GM19452 (cell line): ENCODE data around the gene UHMK1.

Experiments used
- ATAC-seq: cut with Tn5 transposase; IDR thresholded peaks from one replicate; pipeline ENCODE4 v1.9.1; 2021; ENCODE audit not compliant: unreplicated experiment

UHMK1 gene

DNA sequence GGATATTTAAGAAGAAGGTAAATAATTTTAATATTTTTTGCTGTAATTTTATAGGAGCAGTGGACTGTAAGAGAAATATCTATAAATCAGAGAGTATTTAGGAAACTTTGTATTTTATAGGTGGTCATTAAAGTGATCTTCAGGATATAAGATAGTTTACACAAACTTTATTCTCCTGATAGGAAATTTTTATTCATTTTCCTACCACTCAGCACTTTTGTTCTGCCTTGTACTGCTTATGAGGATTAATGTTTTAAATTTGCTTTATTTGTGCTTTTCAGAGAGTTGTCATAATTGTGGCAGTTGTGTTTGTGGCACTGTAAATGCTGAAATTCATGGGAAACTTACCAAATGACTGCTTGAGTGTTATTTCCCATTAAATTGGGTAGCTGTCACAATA, 29.7 kb downstream of the UHMK1 start:
- ATAC-seq: no peak

DNA sequence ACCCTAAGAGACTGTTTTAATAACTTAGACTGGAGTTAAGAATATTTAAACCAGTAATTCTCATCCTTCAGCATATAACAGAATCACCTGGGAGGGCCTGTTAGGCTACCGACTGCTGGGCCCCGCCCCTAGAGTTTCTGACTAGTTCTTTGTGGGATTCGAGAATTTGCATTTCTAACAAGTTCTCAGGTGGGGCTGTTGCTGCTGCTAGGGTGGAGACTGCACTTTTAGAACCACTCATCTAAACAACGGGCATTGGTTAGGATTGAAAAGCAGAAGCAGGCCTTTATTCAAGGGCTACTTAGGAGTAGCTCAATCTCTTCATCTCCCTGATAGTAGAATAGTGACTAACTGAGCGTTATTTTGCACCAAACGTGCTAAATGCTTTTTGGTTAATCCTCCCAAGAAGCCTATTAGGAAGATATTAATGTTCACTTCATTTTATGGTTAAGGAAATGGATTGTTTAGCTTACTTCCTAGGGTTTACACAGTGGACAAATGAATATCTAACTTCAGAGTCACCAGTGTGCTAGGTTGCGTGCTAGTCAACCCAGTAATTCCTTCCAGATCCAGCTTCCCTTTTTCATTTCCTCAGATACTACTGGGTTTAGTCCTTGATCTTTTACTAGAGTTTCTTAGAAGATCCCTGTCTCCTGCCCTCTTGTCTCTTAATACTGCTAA, 32.8 kb downstream of the UHMK1 start:
- ATAC-seq: peak; percentile 88

DNA sequence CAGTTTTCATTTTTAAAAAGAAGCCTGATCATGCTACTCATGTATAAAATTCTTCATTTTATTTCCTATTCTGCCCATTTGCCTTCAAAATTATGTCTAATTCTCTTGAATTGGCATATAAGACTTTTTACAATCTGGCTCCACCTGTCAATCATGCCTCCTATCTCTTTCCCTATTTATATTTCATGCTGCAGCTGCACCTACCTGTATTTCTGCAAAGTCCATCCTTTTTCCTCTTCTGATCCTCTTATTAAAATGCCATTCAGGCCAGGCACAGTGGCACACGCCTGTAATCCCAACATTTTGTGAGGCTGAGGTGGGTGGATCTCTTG, 33.3 kb downstream of the UHMK1 start:
- no peak for ATAC-seq

DNA sequence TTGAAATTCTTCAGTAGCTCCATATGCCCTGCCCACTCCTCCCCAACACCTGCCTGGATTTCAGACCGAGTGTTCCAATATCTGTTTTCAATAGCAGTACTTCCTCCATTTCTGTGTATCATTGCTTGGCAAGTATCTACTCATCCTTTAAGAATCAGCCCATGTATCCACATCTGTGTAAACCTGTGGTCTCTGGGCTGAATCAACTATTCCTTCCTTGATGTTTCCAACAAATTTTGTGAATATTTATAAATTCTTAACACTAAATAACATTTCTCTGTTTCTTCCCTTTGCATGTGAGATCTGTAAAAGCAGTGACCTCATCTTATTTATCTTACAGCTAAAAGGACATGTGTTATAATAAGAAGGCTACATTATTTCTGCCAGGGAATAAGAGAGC, 37.9 kb downstream of the UHMK1 start:
- no peak for ATAC-seq

DNA sequence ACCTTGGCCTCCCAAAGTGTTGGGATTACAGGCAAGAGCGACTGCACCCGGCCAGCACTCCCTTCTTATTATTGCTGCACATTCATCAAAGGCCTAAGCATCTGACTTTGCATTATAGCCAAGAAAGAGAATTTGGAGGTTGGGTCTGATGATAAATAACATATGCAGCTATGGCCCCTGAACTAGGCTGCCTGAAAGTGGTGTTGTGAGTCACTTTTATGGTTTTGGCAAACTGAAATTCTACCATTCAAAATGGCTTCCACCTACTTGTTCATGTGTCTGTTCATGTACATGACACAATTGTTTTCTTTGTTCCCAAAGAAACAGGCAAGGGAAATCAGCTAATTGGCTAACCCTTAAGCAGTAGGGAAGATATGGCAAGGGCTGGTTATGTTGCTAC, 38.9 kb downstream of the UHMK1 start:
- no peak for ATAC-seq

DNA sequence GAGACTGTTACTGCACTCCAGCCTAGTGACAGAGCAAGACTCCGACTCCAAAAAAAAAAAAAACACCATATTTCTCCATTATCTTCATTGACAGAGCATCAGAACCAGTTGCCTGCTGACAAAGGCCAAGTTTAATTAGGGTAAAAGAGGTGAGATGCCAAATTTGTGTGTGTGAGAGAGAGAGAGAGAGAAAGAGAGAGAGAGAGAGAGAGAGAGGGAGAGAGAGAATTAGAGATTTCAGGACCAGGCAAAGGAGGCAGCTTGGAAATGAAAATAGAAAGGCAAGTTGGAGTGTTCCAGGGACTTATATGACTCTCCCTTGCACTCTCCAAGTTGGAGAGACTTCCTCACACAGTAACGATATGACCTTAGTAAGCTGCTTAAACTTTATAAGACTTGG, 39.6 kb downstream of the UHMK1 start:
- no peak for ATAC-seq

DNA sequence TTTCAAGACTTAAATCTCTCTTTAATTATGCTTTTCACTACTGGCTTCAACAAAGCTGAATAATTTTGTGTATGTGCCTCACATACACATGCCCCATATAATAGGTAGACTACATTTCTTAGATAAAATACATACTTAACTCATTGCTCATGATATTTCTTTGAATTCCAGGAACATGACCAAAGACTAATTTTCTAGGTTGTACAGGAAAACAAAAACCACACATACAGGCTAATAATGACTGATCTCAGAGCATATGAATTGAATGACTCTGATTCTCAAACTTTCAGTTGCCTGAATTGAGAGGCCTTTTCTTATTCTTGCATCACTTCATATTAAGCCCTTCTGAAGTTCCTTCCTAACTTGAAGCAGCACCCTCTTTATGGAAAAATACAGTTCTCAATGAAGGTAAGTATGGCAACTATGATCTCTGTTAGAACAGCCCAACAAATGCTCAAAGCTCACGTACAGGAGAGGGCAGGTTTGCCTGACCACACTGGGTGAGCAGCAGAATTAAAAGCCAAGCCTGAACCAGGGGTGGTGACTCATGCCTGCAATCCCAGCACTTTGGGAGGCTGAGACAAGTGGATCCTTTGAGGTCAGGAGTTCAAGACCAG, 41.3 kb downstream of the UHMK1 start:
- ATAC-seq: no peak

DNA sequence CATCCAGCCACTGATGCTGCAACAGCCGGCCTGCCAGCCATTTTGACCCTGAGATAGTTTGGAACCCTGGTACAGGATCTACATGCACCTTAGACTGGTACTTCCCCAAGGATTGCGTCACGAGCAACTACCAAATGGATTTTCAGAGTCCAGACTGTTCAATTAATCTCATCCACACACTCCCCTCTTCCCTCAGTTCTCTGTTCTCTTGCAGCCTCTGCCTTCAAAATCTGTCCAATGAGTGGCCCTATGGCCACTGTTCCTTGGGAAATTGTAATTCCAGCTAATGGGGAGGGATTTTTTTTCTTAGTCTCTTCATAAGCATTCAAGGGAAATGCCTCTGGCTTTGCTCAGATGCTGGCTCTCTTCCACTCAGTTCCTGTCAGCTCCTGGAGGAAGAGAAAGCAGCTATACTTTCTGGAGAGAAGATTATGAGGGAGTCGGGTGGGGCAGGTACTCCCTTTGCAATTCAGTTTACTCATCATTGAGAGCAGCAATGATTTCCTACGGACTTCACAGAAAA, 44.1 kb downstream of the UHMK1 start:
- no peak for ATAC-seq

DNA sequence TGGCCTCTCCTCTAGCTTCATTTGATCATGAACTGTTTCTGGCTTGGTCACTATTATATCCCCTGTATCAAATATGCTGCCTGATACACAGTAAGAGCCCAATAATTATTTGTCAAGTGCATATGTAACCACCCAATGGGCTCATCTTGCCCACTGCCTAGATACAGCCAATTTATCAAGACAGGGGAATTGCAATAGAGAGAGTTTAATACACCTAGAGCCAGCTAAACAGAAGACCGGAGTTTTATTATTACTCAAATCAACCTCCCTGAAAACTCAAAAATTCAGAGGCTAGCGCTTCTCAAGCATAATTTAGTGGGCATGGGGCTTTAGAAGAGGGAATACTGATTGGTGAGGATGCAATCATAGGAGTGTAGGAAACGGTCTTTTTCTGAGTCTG, 45.6 kb downstream of the UHMK1 start:
- ATAC-seq: no peak

DNA sequence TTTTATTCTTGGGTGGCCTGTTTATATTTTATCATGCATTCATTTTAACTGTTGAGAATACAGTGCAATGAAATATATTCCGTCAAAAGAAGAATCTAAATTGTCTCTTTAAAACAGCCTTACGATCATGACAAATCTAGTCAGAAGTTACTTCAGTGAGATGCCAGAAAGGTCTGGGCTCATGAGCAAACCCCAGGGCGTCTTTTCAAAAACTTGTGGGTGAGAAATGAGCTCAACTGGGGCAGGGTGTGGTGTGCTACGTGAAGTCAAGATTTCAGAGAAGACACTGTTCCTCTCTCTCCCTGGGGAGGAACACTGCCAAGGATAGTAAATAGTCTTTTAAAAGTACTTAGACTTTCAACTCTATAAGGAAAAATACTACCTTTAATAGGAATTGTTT, 50.6 kb downstream of the UHMK1 start:
- no peak for ATAC-seq

DNA sequence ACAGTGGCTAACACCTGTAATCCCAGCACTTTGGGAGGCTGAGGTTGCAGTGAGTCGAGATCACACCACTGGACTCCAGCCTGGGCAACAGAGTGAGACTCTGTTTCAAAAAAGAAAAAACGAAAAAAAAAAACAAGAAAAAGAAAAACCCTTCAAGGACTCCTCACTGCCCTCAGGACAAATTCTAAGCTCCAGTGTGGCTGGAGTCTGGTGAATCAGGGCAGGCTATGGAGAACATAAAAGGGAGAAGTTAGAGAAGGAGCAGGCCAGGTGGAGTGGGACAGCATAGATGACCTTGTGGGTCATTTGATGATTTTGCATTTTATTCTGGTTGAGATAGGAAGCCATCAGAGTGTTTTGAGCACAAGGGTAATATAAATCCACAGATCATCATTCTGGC, 51.4 kb downstream of the UHMK1 start:
- no peak for ATAC-seq

DNA sequence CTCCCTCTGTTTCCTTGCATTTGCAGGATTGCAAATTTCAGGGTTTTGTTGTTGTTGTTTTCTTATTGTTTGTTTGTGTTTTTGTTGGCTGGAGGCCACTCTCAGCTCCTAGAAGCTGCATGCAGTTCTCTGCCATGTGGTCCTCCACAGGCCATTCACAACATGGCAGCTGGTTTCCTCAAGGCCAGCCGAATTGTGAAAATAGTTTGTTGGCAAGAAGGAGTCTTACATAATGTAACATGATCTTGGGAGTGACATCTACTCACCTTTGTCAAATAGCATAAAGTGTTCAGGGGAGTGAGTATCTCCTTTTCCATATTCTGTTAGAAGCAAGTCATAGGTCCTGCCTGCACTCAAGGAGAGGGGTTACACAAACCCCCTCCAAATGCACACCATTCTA, 53.3 kb downstream of the UHMK1 start:
- no peak for ATAC-seq

DNA sequence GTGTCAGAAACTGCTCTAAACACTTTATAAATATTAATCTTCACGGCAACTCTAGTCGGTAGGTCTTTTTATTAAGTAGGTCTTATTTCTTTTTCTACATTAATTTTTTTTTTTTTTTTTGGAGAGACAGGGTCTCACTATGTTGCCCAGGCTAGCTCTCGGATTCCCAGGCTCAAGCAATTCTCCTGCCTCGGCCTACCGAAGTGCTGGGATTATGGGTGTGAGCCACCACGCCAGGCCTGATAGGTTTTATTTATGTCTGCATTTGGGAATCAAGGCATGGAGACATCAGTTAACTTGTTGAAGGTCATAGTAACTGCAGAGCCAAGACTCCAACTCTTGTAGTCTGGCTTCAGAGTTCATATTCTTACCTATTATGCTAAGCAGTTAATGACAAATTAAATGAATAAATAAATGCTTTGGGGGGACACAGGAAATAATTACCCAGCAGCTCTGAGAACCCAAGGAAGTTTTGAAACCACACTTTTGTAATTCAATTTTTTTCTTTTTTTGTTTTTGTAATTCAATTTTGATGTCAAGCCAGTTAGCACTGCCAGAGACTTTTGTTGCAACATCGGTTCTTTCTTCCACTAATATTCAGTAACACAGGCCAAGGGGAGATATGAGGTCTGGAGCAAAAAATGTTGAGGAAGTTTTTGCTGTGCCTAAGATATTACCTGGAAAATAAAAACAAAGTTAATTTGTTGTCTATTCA, 54.5 kb downstream of the UHMK1 start:
- ATAC-seq: no peak

DNA sequence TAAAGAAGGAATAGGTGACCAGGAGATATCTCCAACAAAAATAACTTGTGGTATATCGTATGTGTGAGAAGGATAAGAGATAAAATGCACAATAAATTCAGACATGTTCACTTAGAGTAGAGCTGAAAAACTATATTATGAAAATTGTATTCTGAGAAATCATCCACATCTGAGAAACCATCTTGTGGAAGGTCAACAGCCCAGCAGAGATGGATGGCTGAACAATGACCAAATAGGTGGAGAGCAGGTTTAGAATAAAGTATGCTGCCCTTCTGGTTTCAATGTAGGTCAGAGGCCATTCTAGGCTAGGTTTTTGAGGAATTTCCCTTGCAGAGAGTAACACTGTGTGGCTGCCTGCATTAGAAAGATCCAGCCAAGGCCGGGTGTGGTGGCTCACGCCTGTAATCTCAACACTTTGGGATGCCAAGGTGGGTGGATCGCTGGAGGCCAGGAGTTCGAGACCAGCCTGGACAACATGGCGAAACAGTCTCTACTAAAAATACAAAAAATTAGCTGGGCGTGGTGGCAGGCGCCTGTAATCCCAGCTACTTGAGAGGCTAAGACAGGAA, 55.1 kb downstream of the UHMK1 start:
- ATAC-seq: no peak

DNA sequence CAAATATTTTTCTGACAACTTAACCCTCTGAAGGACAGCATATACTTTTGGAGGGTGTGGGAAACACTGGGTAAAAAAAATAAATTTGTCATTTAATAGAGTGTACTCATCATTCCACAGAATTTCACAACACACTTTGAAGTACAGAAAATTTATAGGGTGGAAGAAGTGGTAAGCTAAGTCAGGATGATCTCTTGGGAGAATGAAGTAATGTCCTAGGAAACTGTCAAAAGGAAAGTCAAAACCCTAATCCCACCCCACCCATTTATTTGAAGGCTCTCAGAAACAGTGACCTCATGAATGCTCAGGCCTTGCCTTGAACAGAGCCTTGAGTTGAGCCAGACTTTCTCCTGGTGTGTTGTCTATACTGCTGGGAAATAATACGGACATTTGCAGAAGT, 56.6 kb downstream of the UHMK1 start:
- ATAC-seq: no peak

DNA sequence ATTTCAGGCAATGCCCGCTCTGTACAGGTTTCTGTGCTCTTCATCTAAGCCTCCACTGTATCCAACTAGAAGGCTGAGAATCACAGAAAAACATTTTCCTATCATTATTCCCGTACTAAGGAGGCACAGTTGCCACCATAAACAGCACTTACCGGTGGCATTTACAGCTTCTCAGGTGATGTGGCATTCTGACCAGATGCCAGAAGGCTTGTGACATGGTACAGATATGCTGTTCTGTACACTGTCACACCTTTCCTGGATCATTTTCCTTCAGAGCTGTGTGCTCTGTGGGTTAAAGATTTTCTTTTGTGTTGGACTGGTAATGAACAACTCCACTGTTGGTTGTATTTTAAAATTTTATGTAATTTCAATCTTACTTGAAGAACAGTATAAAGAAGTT, 59.9 kb downstream of the UHMK1 start:
- no peak for ATAC-seq

DNA sequence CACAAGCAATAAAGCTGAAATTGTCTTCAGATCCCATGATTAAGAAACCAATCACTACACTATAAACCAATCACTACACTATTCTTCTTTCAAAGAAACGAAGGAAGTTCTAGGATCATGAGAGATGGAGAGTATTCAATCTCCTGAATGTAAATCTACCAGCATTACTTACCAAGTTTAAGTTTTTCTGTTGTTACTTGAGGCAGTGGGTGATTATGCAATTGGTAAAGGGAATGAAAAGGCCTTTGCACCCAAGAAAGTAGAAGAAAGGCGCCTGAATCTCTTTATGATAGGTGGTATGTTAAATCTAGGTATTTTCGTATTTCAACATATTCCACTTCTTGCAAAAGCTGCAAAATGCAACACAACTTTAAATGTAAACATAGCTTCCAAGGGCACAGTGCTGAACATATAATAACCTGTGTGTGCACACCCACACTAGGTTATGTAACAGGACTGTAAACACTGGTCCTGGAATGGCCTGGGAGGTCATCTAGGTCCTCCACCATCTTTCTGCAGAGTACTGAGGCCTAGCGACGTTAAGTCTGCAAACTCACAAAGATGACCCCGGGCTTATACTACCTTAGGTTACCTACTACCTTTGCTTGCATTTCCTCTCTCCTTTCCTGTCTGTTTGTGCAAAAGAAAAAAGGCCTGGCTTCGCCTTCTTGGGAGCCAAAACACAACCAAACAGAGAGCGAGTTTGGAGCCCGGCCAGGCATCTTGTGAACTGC, 62.9 kb downstream of the UHMK1 start:
- ATAC-seq: no peak

DNA sequence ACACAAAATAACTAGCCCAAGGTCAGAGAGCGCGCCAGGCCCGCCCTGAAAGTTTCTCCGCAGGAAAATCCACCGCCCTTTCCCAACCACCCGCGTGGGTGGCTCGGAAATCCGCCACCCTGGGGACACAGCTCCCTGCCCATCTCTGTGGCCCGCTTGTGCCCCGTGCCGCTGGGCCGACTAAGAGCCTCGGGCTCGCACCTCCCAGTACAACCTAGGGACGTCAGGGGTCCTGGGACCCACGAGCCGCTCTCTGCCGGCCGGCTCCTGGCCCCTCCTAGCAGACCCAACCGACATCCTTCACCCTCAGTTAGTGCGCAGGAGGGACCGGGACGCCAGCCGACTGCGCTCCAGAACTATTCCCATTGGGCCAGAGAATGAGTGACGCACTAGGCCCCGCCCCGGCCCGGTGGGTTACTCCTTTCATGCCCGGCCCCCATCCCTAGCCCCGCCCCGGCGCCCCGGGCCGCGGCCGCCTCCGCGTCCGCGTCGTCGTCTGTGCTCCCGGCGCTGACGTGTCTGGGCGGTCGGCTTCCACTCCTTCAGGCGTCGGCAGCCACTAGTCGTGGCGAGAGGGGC, 63.5 kb downstream of the UHMK1 start:
- peak; percentile 93 for ATAC-seq

DNA sequence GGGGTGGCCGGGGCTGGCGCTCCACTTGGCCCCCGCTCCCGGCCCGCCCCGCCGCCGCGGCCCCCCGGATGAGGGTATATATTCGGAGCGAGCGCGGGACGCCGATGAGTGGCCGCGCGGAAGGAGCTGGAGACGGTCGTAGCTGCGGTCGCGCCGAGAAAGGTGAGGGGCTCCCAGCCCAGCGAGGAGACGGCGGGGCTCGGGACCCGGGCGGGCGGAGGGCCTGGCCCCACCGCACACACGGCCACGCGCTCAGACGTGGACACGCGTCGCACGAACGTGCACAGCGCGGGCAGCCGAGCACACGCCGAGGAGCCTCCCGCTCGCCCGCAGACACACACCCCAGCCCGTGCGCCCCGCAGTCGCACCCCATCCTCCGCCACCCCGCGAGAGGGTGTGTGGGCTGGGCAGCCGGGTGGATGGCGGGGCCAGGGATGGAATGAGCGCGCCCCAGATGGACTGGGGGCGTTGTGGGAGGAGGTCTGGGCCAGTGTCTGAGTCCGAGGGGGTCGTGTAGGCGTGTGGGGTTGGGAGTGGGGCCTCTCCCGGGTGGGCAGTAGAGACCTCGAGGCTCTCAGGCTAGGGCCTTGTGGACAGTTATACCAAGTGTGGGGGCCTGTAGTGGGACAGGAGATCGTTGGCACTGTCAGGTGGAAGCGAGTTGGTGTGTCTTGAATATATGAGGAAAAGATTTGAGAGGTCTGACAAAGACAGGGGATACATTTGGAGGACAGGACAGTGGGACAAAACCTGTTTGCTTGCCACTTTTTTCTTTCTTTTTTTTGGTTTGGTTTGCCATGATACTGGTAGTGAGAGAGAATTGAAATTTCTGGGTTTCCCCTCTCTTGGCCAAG, 64.2 kb downstream of the UHMK1 start, which contains the start of gene UAP1:
TSS of gene UAP1 (plus strand) at position 107 of the 854 bp plus-strand sequence. CDS start 4,347 bp downstream, outside the sequence.
- ATAC-seq: peak; percentile 39

DNA sequence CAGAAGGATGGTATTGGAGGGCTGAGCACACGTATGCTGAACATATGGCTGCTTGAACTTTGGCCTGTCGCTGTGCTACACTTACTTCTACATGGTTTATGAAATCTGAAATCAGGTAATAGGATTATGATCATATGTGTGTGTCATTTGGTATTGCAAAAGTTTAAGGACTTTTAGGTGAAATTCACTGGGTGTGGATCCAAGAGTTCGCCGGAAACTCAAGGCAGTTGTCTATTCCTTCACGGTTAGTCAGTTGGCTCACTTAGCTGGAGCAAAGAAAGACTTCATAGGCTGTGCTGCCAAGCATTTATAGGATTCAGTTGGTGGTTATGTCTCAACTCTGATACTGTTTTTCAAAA, 64.8 kb downstream of the UHMK1 start:
- ATAC-seq: no peak
